HG03064 (cell line): ENCODE data around the gene HPGDS.
"Not testable (repeated sequence)": the region's sequence is repeated elsewhere in the genome, so short reads cannot be mapped to it uniquely, and the experiment has no call there.

Source experiments
- ATAC-seq: cut with Tn5 transposase; IDR thresholded peaks from one replicate; pipeline ENCODE4 v1.9.1; 2021; ENCODE audit warnings: low read depth; ENCODE audit not compliant: unreplicated experiment

The HPGDS gene

DNA sequence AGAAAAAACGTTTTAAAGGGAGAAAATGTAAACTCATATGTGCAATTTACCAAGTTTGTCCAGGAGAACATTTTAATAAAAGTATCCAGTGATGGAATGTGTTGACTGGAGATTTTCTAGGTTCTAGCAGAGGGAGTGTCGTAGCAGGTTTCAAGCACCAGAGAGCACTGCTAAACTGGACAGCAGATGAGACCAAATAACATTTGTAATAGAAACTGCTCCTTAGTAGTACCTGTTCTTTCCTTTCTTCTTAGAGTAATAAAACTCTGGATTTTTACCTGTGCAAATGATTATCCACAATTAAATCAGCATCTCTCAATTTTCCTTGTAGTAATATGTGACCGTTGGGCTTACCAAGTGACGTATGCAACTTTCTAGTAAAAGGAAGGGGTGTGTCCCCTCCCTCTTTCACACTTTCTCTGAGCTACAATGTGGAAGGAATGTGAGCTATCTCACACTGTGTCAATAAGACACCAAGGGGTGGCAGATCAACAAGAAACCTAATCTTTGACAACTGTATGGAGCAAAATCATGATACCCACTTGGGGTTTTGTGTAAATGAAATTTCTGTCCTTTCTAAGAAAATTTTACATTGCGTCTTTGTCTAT is 9.5 kb downstream of the HPGDS start:
- no peak for ATAC-seq

DNA sequence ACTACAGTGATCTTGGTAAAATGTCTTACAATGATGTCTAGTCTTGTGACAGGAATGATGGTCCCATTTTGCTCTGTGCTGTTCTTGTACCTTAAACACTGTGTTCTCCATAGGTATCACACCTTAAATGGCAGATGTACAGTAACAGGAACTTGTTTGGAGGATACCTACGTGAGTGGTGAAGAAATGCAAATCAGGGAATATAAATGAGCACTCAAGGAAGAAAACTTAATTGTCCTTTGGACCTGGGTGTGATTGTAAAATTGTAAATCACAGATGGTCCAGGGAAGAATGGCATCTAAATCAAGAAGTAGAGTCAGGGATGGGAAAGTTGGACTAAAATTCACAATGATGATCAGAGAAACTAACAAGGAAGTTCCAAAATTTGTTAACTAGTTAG is 12.7 kb downstream of the HPGDS start:
- ATAC-seq, result no peak

DNA sequence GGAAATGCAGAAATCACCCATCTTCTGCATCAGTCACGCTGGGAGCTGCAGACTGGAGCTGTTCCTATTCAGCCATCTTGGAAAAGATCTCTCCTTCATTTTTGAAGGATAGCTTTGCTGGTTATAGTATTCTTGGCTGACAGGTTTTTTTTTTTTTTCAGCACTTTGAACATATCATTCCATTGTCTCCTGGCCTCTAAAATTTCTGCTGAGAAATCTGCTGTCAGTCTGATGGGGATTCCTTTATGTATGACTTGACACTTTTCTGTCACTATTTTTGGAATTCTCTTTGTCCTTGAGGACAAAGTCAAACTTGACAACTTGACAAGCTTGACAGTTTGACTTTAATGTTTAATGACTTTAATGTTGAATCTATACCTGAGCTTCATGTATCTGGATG is 16.8 kb downstream of the HPGDS start:
- ATAC-seq, result no peak

GRCh38 chr4:94319927-94320326 is 22.7 kb downstream of the HPGDS start:
- ATAC-seq, result not testable (repeated sequence)

DNA sequence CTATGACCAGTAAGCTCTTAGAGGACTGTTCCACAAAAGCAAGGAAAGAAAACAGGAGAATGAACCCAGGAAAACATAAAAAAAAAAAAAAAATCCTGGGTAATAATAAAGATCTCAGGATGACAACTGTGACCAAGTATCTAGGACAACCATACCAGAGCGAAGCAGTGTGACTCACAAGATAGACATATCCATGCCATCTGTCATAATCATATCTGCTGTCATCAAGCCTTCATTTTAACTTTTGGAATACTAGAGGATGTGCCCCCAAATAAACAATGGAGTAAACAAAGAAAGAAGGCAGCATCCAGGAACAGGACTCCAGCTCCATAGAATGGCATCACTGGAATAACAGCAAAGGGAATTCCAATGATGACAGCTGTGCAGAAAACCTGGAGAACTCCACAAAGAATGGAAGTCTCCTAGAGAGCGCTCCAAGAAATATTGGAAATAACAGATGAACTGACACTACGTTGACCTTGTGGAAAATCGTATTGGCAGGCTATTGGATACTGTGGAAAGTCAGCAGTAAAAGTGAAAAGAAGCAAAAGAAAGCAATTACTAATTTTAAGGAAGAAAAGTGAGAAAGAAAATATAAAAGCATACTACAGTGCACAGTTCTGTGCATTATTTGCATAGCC is 35.3 kb downstream of the HPGDS start:
- no peak for ATAC-seq

- no peak for ATAC-seq
Measured at GRCh38 chr4:94306713-94307112, 35.9 kb downstream of the HPGDS start.

DNA sequence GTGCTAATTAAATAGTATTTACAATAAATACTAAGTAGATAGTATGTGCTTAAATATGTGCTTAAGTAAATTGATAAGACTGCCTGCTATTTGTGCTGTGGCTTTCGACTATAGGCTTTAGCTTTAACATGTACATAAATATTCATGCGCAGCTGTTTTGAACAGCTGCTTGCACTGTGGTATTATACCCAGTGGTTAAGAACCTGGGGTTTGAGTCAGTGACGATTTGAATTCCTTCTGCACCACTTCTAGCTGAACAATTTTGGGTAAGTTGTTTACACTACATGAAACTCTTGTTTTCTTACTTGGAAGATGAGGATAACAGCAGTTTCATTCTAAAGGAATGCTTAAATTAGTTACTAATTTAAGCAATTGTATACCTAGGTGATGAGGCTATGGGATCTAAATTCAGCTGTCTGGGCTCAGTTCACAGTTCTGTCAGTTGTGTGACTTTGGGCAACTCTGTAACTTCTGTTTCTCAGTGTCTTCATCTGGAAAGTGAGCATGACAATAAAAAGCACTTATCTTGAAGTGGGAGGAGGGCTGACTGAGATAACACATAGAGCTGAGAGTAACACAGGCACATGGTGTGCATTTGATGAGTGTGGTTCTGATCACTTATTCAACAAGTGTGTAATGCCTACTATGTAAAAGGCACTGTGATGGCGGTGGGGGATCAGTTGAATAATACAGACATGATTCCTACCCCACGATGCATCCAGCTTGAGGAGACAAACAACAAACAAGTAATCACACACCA is 37.0 kb downstream of the HPGDS start:
- no peak for ATAC-seq

DNA sequence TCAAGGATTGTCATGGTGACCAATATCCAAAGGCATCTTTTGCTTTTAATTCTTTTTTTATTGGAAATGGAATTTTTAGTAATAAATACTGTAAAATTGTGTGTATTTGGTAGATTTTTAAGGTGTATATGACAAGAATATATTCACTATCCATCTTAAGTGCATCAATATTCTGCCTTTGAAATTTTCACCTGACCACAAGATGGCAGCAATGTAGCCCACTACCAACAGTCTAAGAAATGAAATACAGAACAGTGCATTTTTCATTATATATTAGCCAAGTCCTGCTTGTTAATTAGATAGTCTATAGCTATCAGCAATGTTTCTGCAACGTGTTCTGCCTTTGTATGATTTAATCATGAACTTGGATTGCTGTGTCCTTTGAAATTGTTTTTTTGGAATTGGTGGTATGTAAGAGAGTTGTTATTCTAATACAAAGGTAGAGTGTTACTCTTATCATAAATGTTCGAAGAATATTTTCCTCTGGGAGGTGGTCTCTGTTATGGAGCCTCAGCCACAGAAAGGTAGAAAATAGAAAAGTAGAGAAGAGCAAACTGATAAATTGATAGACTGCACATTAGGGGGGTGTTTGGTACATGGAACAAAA is 38.2 kb downstream of the HPGDS start:
- ATAC-seq, result no peak

DNA sequence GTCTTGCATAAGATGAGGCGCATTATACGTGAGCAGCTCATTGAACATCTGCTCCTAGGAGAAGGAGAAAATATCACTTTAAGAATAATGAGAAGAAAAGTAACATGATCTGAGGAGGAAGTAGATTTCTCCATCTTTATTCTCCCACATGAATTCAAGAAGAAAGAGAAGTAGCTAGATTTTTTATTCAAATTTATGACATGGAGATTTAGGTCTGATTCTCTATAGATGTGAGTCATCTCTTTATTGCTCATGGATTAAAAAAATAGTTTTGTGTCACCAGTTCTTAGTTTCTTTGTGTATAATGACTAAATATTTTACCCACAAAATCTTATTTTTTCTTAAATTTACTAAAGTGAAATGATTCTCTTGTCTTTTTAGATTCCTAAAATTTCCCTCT is 40.4 kb downstream of the HPGDS start:
- no peak for ATAC-seq

GRCh38 chr4:94298725-94299252 is 43.8 kb downstream of the HPGDS start:
- no peak for ATAC-seq

DNA sequence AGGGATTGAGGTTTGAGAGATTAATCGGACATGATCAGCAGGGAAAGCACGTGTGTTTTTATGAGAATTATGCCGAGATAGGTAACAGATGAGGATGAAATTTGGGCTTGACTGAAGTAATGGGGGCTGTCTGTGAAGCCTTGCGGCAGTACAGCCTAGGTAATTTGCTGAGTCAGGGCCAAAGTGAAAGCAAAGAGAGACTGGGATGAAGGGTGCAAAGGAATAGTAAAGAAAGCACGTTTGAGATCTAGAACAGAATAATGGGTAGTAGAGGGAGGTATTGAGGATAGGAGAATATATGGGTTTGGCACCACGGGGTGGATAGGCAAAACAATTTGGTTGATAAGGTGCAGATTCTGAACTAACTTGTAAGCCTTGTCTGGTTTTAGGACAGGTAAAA is 47.2 kb downstream of the HPGDS start:
- ATAC-seq, result not testable (repeated sequence)

DNA sequence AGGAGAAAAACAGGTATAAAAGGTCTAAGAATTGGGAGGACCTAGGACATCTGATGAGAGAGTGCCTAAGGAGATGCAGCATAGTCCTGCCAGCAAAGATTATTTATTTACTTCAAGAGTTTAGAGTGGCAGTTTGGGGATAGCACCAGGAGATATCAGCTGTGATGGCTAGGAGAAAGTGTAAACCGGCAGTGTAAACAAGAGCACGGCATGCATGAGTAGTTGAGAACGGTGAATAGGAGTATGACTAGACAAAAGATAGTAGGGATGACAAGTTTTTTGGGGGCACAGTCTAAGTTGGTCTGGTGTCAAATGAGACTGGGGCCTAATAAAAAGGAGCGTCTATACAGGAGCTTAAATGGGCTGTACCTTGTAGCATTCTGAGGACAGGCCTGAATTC is 48.7 kb downstream of the HPGDS start:
- not testable (repeated sequence) for ATAC-seq

- no peak for ATAC-seq
Measured at GRCh38 chr4:94290245-94290644, 52.4 kb downstream of the HPGDS start.

DNA sequence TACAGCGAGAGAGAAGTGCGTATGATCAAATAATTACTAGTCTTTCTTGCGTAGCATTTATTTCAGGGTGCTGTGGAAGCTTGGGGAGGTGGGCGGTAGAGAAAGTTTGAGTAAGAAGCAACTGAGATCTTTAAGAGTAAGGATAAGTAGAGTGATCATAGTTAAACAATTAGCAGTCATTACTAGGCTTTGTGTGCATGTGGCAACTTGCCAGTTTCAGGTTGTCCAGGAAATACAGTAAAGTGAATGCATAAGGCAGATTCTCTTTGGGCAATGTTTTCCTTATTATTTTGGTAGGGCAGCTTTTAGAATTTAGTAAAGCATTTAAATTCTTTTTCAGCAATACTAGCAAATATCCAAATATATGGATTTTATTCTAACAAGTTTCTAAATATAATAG is 57.0 kb downstream of the HPGDS start:
- no peak for ATAC-seq

- no peak for ATAC-seq
Measured at GRCh38 chr4:94284889-94285288, 57.7 kb downstream of the HPGDS start.

DNA sequence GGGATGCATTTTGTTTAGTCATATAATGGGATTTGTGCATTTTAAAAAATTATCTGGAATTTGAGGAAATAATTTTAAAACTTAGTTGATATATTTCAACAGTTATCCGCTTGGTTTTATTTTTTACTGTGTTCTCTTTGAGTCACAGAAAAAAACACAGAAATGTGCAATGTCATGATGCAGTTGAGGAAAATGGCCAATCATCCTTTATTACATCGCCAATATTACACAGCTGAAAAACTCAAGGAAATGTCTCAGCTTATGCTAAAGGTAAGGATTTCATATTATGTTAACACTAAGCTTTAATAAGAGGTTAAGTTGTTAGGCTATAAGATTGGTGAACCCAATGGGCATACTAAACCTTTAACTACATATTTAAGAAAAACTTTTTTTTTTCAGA is 63.9 kb downstream of the HPGDS start:
- ATAC-seq, result no peak

- ATAC-seq, result no peak
Measured at GRCh38 chr4:94277534-94277933, 65.1 kb downstream of the HPGDS start.

DNA sequence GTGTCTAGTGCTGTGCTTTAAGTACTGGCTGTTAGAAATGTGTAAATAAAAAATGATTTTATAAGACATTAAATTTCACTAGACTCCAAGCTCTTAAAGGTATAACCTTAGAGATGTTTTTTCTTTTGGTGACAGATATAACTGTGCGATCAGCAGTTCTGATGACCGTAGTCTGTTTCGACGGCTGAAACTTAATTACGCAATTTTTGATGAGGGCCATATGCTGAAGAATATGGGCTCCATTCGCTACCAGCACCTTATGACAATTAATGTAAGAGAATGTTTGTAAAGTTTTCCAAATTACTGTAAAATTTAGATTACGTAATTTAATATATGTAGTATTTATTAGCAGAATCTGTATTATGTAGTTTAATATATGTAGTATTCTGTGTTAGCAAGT is 66.4 kb downstream of the HPGDS start:
- ATAC-seq, result no peak

GRCh38 chr4:94274912-94275311 is 67.7 kb downstream of the HPGDS start:
- ATAC-seq, result no peak

- ATAC-seq, result no peak
Measured at GRCh38 chr4:94271248-94271647, 71.4 kb downstream of the HPGDS start.

DNA sequence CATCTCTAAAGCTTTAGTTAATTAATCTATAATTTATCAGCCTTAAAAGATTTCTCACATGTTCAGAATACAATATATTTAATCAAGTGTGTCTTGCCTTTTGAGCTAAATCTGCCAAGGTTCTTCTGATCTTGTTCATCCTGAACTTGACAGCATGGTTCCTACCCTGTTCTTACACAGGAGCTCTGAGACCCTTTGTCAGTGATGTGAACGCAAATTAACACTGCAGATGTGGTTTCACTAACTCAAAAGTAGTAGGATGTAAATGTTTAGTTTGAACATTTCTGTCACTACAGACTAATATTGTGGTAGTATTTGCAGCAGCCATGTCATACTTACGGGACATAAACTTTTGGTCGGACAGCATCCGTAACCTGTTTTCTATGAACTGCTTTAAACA is 75.6 kb downstream of the HPGDS start:
- no peak for ATAC-seq
